ENCODE data around the gene LYL1. TPM values are rescaled to one million over a fixed set of nuclear protein-coding genes. Genes with fewer than 3 reads are reported as not detected.

The LYL1 gene
- total and polyA plus RNA-seq, 2 donors (not counting 1 experiment from before 2014, with no cell fraction given) = 112 to 125 TPM

- Histone ChIP-seq H3K27ac (ENCODE audit: low read length in 2 of 2) (peak overlapping the region; percentile 83 to 100), H3K36me3 (replicated peaks in 1 of 2; ENCODE audit: control extremely low read depth in 1 of 2, control insufficient read depth in 1 of 2, extremely low read depth in 1 of 2, insufficient read depth in 2 of 2, low read length in 1 of 2) (peaks cover under 1 to 35% of the 10 kb centered on the region in 2 experiments), H3K4me3 (ENCODE audit: control extremely low read depth in 1 of 5, extremely low read depth in 1 of 5, insufficient read depth in 1 of 5, low read depth in 2 of 5, low read length in 4 of 5) (peak overlapping the region; percentile 53 to 98 (median 65)), H3K4me1 (ENCODE audit: control insufficient read depth in 2 of 2, insufficient read depth in 2 of 2, low read length in 2 of 2) (peaks cover 33 to 62% of the 10 kb centered on the region in 2 donors), H3K27me3 (replicated peaks in 1 of 4; ENCODE audit: control extremely low read depth in 1 of 4, control insufficient read depth in 3 of 4, insufficient read depth in 4 of 4, low read length in 3 of 4) (no peaks in the 10 kb centered on the region), H3K9me3 (ENCODE audit: control extremely low read depth in 1 of 3, control insufficient read depth in 2 of 3, insufficient read depth in 1 of 3, low read length in 2 of 3) (peaks cover 0 to 4% (median 0%) of the 10 kb centered on the region in 3 donors), H2AFZ (ENCODE audit: insufficient read depth, low read depth, low read length, poor library complexity, severe bottlenecking) (peak overlapping the region; percentile 87), H4K20me1 (ENCODE audit: control insufficient read depth, insufficient read depth, low read length, poor library complexity, severe bottlenecking) (peaks cover 27% of the 10 kb centered on the region), H3K79me2 (ENCODE audit: control insufficient read depth, insufficient read depth, low read length) (peaks cover 58% of the 10 kb centered on the region), H3K9ac (ENCODE audit: low read length) (peak overlapping the region; percentile 81), H3K4me2 (replicated peaks; ENCODE audit: low read depth, low read length, poor library complexity, severe bottlenecking) (peak overlapping the region; percentile 99)
- H3K4me3 Mint-ChIP-seq = peak overlapping the region; percentile 97
- POLR2A ChIA-PET = interaction anchor here (0.5 to 3.9 kb wide), 18 partner anchors 8 to 643 kb away, joined by 3 to 107 read pairs (median 6); partner anchors contain the start of genes CALR, IER2, JUNB and NACC1
- DNase-seq (peak; percentile 76), ATAC-seq (ENCODE audit: low read depth) (no peak)
- H3K27ac Mint-ChIP-seq = peak overlapping the region; percentile 100
- CTCF ChIA-PET = interaction anchor here (0.7 to 5.6 kb wide), 20 partner anchors 8 to 325 kb away, joined by 3 to 108 read pairs (median 11); partner anchors contain the start of genes IER2, NACC1 and STX10
- intact Hi-C loops (cut with micrococcal nuclease) = loop anchor here (1.0 to 5.0 kb wide), 9 partner anchors 10 to 1277 kb away; partner anchors contain the start of genes ADGRE5, RFX1 and TRMT1
- H3K4me1 Mint-ChIP-seq = peaks cover 55% of the 10 kb centered on the region
- no peak for TF ChIP-seq EZH2 (IDR thresholded peaks at IDR 0.05; ENCODE audit: borderline replicate concordance, insufficient read depth, low read depth, low read length, poor library complexity, severe bottlenecking)
- TF ChIP-seq CTCF (IDR thresholded peaks at IDR 0.05) = peak; percentile 67
- WGBS (ENCODE audit: insufficient coverage) = 12% methylated on average over 5 of the region's 29 CpGs
- no peaks in the 10 kb centered on the region for H3K9me3 Mint-ChIP-seq (ENCODE audit: insufficient read depth)
- H3K27me3 Mint-ChIP-seq = no peaks in the 10 kb centered on the region
Observed at GRCh38 chr19:13104848-13105711, 2.4 kb upstream of the LYL1 start.
